ENCODE measurements around the gene TMSB10.
"Not testable (repeated sequence)": the region's sequence is repeated elsewhere in the genome, so short reads cannot be mapped to it uniquely, and the experiment has no call there.

The TMSB10 gene

GRCh38 chr2:84914334-84914733 is 8.9 kb downstream of the TMSB10 start:
- H3K27ac ChIP-seq = no peak overlapping the region
- TF ChIP-seq ZFX (IDR thresholded peaks at IDR 0.05) (no peak), CTCF (conservative IDR thresholded peaks at IDR 0.05) (no peak)

DNA sequence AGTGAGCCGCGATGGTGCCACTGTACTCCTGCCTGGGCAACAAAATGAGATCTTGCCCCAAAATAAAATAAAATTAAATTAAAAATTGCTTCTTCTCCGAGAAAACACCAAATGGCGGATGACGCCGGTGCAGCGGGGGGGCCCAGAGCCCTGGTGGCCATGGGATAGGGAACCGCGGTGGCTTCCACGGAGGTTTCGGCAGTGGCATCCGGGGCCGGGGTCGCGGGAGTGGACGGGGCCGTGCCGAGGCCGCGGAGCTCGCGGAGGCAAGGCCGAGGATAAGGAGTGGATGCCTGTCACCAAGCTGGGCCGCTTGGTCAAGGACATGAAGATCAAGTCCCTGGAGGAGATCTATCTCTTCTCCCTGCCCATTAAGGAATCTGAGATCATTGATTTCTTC is 10.2 kb downstream of the TMSB10 start:
- not testable (repeated sequence) for H3K27ac ChIP-seq

DNA sequence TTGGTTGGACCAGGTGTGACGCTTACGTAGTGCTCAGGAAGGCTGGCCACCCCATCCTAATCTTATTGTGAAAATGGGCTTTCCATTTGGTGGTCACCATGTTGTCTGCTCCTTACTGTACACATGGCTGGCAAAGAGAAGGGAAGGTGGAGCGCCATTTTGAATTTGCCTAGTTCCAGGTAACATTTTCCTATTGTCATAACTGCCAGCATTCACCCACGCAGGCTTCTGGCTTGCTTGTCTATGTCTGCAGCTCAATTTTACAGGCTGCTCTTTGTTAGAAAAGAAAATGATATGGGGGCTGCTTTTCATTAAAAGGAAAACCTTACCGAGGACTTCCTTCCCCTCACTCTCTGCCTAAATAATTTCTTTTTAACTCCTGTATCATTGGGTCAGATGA is 12.4 kb downstream of the TMSB10 start:
- H3K27ac ChIP-seq = not testable (repeated sequence)

DNA sequence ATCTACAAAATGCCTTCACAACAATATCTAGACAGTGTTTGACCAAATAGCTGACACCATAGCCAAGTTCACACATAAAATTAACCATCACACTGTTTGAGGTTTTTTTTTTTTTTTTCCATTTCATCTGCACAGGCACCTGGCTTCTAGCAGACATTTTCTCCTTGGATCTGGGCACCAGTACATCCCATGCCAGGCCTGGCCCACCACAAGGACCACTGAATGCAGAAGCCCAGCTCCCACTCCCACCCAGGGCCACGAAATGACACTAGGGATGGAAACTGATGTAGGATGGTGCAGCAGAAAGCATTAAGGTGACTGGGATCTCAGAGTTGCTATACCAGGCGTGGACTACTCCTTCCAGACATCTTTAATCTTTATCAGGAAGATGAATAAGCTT is 13.0 kb downstream of the TMSB10 start:
- no peak for TF ChIP-seq CTCF (conservative IDR thresholded peaks at IDR 0.05)
- H3K27ac ChIP-seq = no peak overlapping the region

DNA sequence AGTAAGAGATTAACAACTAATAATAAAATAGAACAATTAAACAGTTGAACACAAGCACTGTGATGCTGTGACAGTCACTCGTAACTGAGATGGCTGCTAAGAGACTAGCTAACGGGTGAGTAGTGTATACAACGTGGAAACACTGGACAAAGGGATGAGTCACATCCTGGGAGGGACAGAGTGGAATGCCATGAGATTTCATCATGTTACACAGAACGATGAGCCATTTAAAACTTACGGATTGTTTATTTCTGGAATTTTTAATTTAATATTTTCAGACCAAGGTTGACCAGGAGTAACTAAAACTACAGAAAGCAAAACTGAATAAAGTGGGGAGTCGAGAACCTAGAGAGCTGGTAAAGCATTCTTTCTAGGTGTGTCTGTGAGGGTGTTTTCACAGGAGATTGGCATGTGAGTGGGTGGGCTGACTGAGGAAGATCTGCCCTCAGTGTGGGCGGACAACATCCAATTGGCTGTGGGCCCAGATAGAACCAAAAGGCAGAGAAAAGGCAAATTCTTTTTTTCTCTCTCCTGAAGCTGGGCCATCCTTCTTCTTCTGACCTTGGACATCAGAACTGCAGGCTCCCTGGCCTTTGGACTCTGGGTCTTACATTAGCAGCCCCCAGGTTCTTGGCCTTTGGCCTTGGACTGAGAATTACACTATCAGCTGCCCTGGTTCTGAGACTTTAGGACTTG is 14.6 kb downstream of the TMSB10 start:
- no peak overlapping the region for H3K27ac ChIP-seq
- TF ChIP-seq ZFX (IDR thresholded peaks at IDR 0.05) (no peak), CTCF (conservative IDR thresholded peaks at IDR 0.05) (no peak)

- no peak for TF ChIP-seq ZFX (IDR thresholded peaks at IDR 0.05)
- TF ChIP-seq CTCF (conservative IDR thresholded peaks at IDR 0.05) = no peak
Observed at GRCh38 chr2:84923009-84923408, 17.6 kb downstream of the TMSB10 start.

GRCh38 chr2:84924173-84925106 is 19.0 kb downstream of the TMSB10 start:
- H3K27ac ChIP-seq = no peak overlapping the region
- no peak for TF ChIP-seq CTCF (conservative IDR thresholded peaks at IDR 0.05)
- TF ChIP-seq ZFX (IDR thresholded peaks at IDR 0.05) = no peak

More at GRCh38 chr2:84923009-84923408, 17.6 kb downstream of the TMSB10 start:
- H3K27ac ChIP-seq = no peak overlapping the region

GRCh38 chr2:84925336-84925723 is 19.9 kb downstream of the TMSB10 start:
- no peak for TF ChIP-seq CTCF (conservative IDR thresholded peaks at IDR 0.05)
- no peak for TF ChIP-seq ZFX (IDR thresholded peaks at IDR 0.05)
- H3K27ac ChIP-seq = no peak overlapping the region
